ENCODE results near the gene UXS1.

Gene UXS1

GRCh38 chr2:106107509-106108131 is 86.5 kb downstream of the UXS1 start:
- DNase-seq = no peak

DNA sequence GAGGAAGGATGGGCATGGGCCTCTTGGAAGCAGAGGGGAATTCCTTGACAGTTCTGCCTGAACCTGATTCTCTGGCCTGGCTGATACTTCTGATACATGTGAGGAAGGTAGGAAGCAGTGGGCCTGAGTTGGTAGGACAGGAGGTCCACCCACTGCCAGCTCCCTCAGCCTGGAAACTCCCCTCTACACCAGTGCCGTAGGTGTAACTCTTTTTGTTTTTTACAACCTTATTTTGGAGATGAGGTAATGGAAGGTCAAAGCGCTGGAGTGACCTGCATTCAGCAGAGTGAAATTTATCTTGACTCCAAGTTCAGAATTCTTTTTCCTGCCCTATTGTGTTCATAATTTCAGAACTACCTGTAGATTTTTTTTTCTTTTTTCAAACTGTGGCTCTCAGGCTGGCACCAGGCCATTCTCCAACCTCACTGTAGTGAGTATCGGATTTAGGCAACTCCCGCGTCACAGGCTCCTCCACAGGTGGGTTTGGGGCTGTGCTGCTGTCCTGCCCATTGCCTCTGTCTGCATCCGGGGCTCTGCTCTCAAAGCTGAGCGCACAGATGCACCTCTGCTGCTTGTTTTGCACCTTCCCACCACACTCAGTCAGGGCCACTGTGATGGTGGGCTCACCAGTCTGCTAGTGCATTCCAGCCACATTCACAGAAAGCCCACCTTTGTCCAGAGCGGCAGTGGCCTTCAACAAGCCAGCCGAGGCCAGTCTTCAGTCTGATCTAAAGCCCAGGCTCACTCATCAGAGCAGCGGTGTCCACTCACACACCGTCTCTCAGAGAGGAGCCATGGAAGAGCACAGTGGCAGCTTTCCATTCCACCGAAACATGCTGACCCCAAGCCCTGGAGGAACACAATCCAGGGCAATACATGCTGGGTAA is 87.2 kb downstream of the UXS1 start:
- DNase-seq = no peak

DNA sequence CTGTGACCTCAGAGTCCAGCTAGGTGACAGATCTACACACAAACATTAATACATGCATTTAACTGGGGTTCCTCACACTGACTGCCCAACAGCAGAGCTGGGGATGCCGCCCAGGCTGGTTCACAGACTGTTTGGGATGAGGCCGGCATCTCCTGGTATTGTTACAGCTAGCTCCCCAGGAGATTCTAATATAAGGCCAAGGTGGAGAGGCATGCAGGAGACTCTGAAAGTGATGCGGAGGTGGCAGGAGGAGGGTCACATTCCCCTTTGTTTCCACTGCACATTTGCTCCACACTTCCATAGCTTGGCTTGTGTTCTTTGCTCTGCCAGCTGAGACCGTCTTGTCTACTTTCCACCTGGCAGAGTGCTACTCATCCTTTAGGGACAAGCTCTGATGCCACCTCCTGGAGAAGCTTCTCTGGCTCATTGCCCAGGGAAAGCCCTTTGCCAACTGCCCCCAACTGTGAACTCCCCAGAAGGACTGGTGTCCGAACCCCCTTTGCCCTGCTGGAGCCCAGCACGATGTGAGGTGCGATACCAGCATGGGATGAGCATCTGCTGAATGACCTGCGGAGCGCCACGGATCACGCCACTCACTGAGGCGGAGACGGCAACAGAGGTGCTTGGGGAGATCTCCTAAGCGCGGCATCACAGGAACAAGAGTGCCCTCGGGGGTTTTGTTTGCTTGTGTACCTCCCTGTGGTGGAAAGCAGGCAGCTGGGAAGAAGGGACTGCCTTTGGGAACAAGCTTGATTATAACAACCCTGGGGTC is 88.8 kb downstream of the UXS1 start:
- no peak for DNase-seq

GRCh38 chr2:106104332-106105062 is 89.6 kb downstream of the UXS1 start:
- DNase-seq = no peak

DNA sequence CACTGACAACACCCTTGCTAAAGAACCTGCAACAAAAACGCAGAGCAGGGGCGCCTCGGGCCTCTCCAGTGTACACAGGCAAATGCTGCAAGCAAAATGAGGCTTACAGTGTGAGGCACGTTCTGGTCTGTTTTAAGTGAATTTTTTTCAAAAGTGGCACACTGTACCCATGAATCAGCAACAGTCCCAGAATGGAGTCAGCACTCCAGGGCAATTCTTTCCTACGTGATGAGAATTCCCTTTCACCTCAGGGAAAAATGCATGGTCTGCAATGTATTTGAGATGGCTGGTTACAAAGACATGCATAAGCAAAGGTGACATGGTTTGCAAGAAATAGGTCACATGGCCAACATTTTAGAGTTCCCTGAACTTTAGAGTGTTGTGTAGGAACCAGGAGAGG is 94.4 kb downstream of the UXS1 start:
- DNase-seq = no peak

DNA sequence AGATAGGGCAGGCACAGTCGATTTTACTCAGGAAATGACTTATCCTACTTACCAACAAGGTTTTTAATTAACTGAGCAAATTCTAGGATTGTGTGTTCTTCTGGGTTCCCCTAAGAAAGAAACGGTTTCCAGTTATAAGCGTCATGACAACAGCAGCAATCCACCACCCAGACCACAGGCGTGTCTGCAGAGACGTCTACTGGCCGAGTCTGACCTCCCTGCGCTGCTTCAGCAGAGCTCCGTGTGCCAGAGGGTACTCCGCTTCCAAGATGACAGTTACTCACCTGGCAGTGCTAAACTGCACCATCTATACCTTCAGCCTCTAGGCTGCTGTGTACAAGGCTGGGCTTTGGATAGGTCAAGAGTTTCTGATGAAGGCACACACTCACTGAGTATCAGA is 95.4 kb downstream of the UXS1 start:
- DNase-seq = no peak

- DNase-seq = no peak
These were observed 96.0 kb downstream of the UXS1 start for GRCh38 chr2:106098081-106098480.

DNA sequence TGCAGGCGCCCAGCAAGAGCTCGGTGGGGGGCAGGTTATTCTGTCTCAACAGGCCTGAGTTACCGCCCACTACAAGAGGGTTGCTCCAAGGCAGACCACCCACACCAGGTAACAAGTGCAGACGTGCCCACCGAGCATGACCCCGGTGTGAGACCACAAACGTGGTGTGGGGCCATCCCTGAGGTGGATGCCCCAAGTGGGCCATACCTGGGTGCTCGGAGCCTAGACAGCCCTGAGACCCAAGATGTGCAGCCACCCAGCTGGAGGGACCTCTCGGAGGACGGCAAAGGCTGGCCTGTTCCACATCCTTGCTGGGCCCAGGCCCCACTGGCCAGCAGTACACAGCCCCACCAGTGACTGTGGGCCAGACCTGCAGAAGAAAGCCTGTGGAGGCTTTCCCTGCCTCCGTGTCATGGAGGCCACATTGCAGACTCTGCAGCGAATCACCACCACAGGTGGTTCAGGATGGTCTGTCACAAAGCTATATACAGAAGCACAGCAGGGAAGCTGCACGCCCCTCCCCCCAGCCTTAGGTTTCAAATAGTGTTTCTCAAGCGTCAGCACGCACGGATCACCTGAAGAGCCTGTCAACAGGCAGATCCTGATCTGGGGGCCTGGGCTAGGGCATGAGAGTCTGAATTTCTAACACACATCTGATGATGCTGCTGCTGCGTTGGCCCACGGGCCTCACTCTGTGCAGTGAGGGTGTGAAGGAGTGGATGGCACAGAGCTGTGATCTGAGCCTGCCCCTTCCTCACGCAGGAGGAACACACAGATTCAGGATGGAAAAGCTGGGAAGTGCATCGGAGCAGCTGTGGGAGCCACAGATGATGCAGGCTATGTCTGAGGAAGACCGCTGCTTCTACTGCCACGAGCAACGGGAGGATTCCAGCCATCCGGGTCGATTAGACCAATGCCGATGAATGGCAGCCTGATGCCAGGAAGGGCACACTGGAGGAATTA is 96.8 kb downstream of the UXS1 start:
- DNase-seq = no peak

DNA sequence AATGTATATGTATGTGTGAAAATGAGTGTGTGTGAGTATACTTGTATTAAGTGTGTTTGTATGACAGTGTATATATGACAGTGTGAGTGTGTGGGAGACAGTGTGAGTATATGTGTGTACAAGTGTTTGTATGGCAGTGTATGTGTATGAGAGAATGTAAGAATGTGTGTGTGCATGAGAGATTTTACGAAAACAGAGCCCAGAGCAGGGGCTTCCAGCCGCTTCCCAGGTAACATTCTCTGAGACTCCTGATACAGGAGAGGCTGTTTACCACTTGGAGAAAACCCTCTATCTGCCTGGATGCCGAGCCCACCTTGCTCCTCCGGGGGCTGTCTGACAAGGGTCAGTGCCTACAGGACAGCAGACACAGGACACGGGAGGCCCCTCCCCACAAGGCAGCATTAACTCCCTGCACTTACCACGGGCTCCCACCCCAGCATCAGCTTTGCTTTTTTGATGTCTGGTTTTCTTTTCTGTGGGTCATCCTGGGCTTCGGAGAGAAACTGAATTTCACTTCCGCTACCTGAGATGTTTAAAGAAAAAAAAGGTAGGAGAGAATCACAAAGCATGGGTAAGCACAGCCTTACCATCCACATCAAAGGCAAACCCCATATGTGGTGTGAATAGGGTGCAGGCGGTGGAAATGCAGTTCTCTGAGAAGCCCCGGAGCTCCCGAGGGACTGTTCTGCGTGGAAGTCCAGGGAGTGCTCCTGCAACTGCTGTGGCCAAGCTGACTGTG is 97.6 kb downstream of the UXS1 start:
- DNase-seq = no peak

- no peak for DNase-seq
These were observed 98.4 kb downstream of the UXS1 start for GRCh38 chr2:106095478-106096298.

DNA sequence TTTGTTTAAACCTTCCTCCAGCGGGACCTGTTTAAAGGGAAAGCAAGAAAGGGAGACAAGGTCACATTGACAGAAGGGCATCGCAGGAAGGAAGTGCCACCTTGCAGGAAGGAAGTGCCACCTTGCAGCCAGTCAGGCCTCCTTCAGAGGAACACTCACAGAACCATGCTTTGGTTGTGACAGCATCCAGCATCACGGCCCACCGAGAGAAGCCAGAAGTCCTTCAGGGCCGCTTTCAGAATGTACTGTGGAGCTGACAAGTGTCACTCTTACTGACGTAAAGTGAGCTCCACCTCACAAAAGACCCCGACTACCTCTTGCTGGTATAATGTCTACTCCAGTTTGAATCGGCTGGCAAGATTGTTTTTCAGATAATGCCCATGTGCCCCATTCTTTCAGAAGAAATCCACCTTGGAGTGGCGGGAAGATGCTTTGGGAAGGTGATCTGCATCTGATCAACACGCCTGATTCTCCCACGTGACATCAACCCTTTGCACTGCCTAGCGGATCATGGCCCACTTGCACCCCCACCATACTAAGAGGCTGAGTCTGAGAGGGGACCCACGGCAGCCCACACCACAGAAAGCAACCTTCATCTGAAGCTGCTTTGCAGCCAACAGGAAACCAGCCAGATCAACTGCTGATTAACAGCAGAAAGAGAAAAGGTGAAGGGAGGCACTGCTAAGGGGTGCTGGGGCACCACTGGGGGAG is 99.8 kb downstream of the UXS1 start:
- no peak for DNase-seq

GRCh38 chr2:106090916-106091618 is 103.0 kb downstream of the UXS1 start:
- DNase-seq = no peak

GRCh38 chr2:106089611-106090010 is 104.5 kb downstream of the UXS1 start:
- no peak for DNase-seq

DNA sequence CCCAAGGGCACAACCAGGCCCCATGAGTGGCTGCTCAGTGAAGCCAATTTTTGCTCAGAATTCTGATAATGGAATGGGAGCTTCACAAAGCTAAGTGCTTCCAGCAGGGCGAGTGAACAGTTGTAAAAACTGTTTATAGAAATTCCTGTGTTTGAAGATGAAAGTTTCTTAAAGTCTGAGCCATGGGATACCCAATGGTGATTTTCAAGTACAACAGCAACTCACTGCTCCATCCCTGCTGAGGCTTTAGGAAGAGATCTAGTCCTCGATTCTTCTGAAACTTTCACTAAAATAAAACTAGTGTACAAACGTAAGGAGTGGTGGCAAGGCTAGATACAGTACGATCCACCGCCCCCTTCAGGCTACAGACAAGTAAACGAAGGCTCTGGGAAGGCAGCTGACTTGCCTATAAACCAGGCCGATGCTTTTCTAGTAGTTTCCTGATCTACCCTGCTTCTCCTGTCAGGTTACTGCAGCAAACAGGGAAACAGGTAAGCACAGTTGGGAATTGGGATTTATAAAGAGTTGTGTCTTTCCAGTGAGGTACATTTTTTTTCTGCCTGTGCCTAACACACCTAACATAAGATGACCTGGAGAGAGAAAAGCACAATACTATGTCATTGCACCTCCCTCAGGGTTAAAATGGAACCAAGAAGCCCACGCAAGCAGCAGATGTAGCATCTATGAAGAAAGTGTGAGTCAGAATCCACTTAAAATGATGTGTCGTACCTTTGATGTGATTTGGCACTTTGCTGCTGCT is 108.7 kb downstream of the UXS1 start:
- no peak for DNase-seq

DNA sequence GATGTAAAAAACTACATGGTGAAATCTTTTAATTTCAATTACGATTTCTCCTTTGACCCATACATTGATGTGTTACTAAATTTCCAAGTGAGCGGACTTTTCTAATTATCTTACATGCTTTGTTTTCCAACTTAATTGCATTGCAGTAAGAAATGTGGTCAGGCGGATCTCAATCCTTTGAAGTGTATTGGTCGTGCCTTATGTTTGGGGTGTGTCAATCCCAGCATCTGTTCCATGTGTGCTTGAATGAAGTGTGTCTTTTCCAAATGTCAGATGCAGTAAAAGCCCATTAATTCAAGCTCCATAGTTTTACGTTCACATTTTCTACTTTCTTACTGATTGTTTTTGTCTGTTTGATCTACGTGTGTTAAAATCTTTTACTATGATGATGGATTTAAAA is 113.1 kb downstream of the UXS1 start:
- DNase-seq = no peak

DNA sequence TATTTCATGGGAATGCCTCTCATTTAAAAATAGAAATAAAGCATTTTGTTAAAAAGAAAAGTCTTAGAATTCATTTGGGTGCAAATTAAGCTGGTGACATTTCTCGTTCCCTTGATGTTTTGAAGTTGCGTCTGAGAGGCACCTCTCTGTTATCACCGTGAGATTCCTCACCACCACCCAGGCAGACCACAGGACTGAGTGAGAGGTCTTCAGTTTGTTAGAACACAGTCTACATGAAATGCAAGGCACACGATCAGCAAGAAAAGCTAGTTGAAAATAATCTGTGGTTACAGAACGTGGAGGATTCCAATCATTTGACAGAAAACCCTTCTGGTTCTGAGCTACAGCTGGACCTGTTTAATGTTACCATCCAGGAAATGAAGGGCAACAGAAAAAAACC is 116.0 kb downstream of the UXS1 start:
- no peak for DNase-seq

GRCh38 chr2:106076941-106077340 is 117.2 kb downstream of the UXS1 start:
- DNase-seq = no peak

- no peak for DNase-seq
These were observed 119.1 kb downstream of the UXS1 start for GRCh38 chr2:106075048-106075447.

Data from GDM1 (cell line).